ENCODE results near the gene HIF1A. TPM values are rescaled to one million over a fixed set of nuclear protein-coding genes. Genes with fewer than 3 reads are reported as not detected.

HIF1A gene
- total and polyA plus RNA-seq, 2 of the 8 experiments (the other 6 are each of a cell fraction or from before 2014, with no cell fraction given), result 54.8 to 175 TPM

DNA sequence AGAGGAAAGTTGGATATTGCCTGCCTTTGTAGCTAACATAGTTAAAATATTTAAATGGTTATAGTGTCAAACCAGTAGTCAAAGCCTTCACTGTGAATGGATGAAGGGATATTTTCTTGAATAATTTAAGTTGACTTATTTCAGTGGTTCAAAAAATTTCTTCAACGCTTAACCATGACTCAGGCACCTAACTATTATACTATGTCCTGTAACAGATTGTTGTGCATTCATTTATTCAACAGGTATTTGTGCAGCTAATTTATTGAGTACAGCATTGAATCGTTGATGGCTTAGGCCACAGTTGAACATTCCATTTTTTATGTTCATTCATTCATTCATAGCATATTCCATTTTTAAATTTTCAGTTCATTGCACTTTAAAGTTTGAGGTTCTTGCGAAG lies 9.2 kb downstream of the HIF1A start:
- Histone ChIP-seq H3K79me2 (ENCODE audit: control insufficient read depth in 1 of 2, insufficient read depth in 2 of 2, low read length in 2 of 2) (peaks cover 59 to 94% of the 10 kb centered on the region in 2 experiments), H2BK15ac (ENCODE audit: low read length) (no peak overlapping the region), H2BK120ac (replicated peaks; ENCODE audit: low read depth, low read length) (no peak overlapping the region), H3K23me2 (ENCODE audit: low read depth, low read length) (no peaks in the 10 kb centered on the region), H2BK20ac (ENCODE audit: low read length) (no peak overlapping the region), H2BK12ac (ENCODE audit: low read depth, low read length) (no peak overlapping the region), H3K56ac (replicated peaks; ENCODE audit: insufficient read length, low read depth, low read length) (no peak overlapping the region), H3K4ac (replicated peaks; ENCODE audit: insufficient read length, low read depth, low read length) (no peak overlapping the region), H3K27ac (ENCODE audit: low read depth, low read length) (no peak overlapping the region), H3K18ac (ENCODE audit: extremely low read depth, low read length) (no peak overlapping the region), H2BK5ac (ENCODE audit: low read depth, low read length) (no peak overlapping the region), H3K79me1 (ENCODE audit: low read depth, low read length) (no peaks in the 10 kb centered on the region), H3K9me3 (ENCODE audit: insufficient read depth in 2 of 2, low read depth in 1 of 2, low read length in 1 of 2) (no peaks in the 10 kb centered on the region), H2AK5ac (ENCODE audit: low read depth, low read length) (no peak overlapping the region), H3K4me3 (ENCODE audit: extremely low read depth in 1 of 4, insufficient read depth in 2 of 4, low read depth in 3 of 4, low read length in 4 of 4) (no peak overlapping the region), H4K8ac (ENCODE audit: extremely low read depth, insufficient read depth, low read length) (no peak overlapping the region), H4K5ac (ENCODE audit: insufficient read length, low read depth, low read length) (no peak overlapping the region), H2AFZ (ENCODE audit: low read length) (no peak overlapping the region), H3K4me2 (ENCODE audit: insufficient read depth in 1 of 2, low read depth in 2 of 2, low read length in 2 of 2) (no peak overlapping the region), H3K9ac (replicated peaks in 1 of 4; ENCODE audit: extremely low read depth in 1 of 4, low read depth in 3 of 4, low read length in 3 of 4) (no peak overlapping the region), H4K20me1 (replicated peaks in 1 of 2; ENCODE audit: control insufficient read depth in 1 of 2, insufficient read depth in 2 of 2, low read length in 2 of 2) (peaks cover 14 to 27% of the 10 kb centered on the region in 2 experiments), H3K14ac (ENCODE audit: insufficient read length) (no peak overlapping the region), H3K23ac (ENCODE audit: insufficient read length) (no peak overlapping the region), H3K4me1 (replicated peaks in 1 of 4; ENCODE audit: control insufficient read depth in 3 of 4, insufficient read depth in 4 of 4, low read length in 3 of 4) (peaks cover 0 to 5% (median 1%) of the 10 kb centered on the region in 4 experiments; a peak in 3 of 7 replicates), H3K27me3 (replicated peaks in 1 of 4; ENCODE audit: control insufficient read depth in 3 of 4, extremely low read depth in 1 of 4, insufficient read depth in 3 of 4, low read length in 3 of 4) (no peaks in the 10 kb centered on the region), H3K36me3 (ENCODE audit: control insufficient read depth in 2 of 4, insufficient read depth in 4 of 4, low read length in 3 of 4) (no peaks in the 10 kb centered on the region), H4K91ac (replicated peaks; ENCODE audit: insufficient read length, low read length) (no peak overlapping the region)
- TF ChIP-seq MAFK (IDR thresholded peaks at IDR 0.05; ENCODE audit: low read depth, low read length), result no peak
- DNase-seq (ENCODE audit: low read depth in 1 of 2, low spot score in 2 of 2), result no peak
- ChIA-PET POLR2A (ENCODE audit: partially characterized antibody) (interaction anchor here (1.8 to 3.5 kb wide), 2 partner anchors 9 to 13 kb away, joined by 5 to 25 read pairs; partner anchors contain the start of gene HIF1A), CTCF (ENCODE audit: partially characterized antibody) (interaction anchor here (1.3 to 1.5 kb wide), 2 partner anchors 156 to 227 kb away, joined by 3 to 4 read pairs; no protein-coding TSS in a partner anchor)
- no peak for FAIRE-seq
- 84% methylated on average over 3 of the region's 3 CpGs; no CpG with 5 or more reads in 1 of the 2 experiments for WGBS, 2 experiments (ENCODE audit: extremely low coverage in 1 of 2, insufficient coverage in 1 of 2, insufficient read length in 1 of 2, insufficient replicate concordance in 2 of 2, low coverage in 1 of 2, low lambda C conversion rate in 2 of 2, missing lambda C conversion rate in 1 of 2)
